ENCODE results near the gene MT1G.

The MT1G gene

DNA sequence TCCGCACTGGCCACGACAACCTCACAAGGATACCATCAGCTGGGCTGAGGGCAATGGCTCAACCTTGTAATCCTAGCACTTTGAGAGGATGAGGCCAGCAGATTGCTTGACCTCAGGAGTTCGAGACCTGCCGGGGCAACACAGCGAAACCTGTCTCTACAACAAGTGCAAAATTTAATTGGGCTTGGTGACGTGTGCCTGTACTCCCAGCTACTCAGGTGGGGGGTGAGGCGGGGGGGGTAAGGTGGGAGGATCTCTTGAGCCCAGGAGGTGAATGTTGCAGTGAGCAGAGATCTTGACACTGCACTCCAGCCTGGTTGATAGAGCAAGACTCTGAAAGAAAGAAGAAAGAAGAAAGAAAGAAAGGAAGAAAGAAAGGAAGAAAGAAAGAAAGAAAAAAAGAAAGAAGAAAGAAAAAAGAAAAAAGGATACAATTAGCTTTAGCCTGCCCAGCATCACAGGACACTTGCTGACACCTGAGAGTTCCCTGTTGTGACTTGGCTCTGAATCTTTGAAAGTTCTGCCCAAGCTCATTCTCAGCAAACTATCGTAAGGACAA is 47.4 kb downstream of the MT1G start:
- DNase-seq (ENCODE audit: insufficient read length, low spot score) = no peak
- no peak for FAIRE-seq
- TF ChIP-seq, protein P1, sequence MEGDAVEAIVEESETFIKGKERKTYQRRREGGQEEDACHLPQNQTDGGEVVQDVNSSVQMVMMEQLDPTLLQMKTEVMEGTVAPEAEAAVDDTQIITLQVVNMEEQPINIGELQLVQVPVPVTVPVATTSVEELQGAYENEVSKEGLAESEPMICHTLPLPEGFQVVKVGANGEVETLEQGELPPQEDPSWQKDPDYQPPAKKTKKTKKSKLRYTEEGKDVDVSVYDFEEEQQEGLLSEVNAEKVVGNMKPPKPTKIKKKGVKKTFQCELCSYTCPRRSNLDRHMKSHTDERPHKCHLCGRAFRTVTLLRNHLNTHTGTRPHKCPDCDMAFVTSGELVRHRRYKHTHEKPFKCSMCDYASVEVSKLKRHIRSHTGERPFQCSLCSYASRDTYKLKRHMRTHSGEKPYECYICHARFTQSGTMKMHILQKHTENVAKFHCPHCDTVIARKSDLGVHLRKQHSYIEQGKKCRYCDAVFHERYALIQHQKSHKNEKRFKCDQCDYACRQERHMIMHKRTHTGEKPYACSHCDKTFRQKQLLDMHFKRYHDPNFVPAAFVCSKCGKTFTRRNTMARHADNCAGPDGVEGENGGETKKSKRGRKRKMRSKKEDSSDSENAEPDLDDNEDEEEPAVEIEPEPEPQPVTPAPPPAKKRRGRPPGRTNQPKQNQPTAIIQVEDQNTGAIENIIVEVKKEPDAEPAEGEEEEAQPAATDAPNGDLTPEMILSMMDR (IDR thresholded peaks at IDR 0.05; ENCODE audit: insufficient read depth, missing control alignments) = no peak

DNA sequence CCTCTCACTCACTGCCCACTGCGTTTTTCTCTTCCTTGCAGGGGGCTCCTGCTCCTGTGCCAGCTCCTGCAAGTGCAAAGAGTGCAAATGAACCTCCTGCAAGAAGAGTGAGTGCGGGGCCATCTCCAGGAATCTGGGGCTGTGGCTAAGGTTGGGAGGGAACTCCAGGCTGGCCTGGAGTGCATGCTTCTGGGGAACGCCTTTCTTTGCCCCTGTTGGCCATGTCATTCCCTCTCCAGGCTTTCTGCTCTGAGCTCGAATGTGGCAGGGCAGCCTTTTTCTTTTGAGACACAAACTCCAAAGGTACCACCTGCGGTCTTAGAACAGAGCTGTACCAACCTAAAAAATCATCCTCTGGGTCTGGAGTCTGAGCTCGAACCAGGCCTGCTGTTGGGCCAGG is 49.7 kb downstream of the MT1G start:
- DNase-seq (ENCODE audit: insufficient read length, low spot score) = no peak
- no peak for FAIRE-seq
- TF ChIP-seq, protein P1 (IDR thresholded peaks at IDR 0.05; ENCODE audit: insufficient read depth, missing control alignments) = no peak

DNA sequence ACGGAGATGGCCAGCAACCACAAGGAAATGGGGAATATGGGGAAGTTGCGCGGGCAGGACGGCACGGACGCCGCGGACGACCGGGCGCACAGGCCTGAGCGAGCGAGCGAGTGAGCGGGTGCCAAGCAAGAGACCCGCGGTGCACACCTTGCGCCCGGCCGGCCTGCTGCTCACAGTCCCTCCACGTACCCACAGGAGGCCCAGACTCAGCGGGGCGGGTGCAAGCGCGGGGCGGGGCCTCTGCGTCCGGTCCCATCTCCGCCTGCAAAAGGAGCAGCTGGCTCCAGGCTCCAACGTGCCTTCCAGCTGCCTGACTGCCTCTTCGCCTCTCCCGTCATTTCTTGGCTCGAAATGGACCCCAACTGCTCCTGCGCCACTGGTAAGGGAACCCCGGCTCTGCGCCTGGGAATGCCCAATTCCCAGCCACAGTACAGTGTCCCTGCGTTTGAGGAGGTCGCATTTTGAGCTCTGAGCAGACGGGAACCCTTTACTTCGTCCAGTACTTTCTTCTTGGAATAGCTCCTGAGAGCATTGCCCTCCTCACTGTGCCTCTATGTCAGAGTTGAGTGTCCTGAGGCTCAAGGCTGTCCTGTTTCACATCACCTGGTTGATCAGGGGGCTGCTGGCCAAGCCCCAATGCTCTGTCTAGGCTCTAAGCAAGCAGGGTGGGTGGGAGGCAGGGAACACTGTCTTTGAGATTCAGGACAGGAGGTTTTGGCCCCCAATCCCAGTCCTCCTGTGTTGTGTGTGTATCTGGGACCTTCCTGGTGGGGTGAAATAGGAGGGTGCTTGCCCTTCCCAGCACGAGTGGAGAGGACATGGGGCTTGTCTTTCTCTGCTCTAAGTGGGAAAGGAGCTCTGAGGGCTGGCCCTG is 50.4 kb downstream of the MT1G start:
- no peak for DNase-seq (ENCODE audit: insufficient read length, low spot score)
- no peak for FAIRE-seq
- TF ChIP-seq, protein P1 (IDR thresholded peaks at IDR 0.05; ENCODE audit: insufficient read depth, missing control alignments) = no peak
